Suprapubic skin (tissue), 4 donors: ENCODE results near the gene PPP1R10. TPM values are rescaled to one million over a fixed set of nuclear protein-coding genes. Genes with fewer than 3 reads are reported as not detected.

Source experiments
- DNase-seq, 2 donors: peaks; one replicate each; pipeline ENCODE4 v3.0.0-alpha.2; 2019; ENCODE audit warnings: low spot score in 2 of 2
- H3K27ac ChIP-seq: fragments of 200-600 bp; sonication (generic); one replicate; pipeline ENCODE4 v1.5.1; 2019
- H3K27me3 ChIP-seq: fragments of 200-600 bp; sonication (generic); one replicate; pipeline ENCODE4 v1.5.1; 2019
- H3K36me3 ChIP-seq: fragments of 200-600 bp; sonication (generic); one replicate; pipeline ENCODE4 v1.5.1; 2019
- H3K4me1 ChIP-seq: fragments of 200-600 bp; sonication (generic); one replicate; pipeline ENCODE4 v1.5.1; 2019
- H3K4me3 ChIP-seq: fragments of 200-600 bp; sonication (generic); one replicate; pipeline ENCODE4 v1.5.1; 2019; ENCODE audit warnings: mild to moderate bottlenecking
- H3K9me3 ChIP-seq: fragments of 200-600 bp; sonication (generic); one replicate; pipeline ENCODE4 v1.5.1; 2019
- EP300 ChIP-seq: sonication (generic); formaldehyde crosslinking; IDR thresholded peaks from one replicate; pipeline ENCODE4 v1.6.1; 2017; ENCODE audit warnings: antibody characterized with exemption
- POLR2A ChIP-seq, 2 donors: fragments of 450-650 bp; IDR thresholded peaks; one replicate each; pipeline ENCODE4 v1.6.1; 2017; ENCODE audit warnings: antibody characterized with exemption in 2 of 2, mild to moderate bottlenecking in 2 of 2, moderate library complexity in 2 of 2
- POLR2AphosphoS5 ChIP-seq, 3 donors: sonication (generic); formaldehyde crosslinking; IDR thresholded peaks; one replicate each; pipeline ENCODE4 v1.6.1; 2017; ENCODE audit warnings: antibody characterized with exemption in 3 of 3
- WGBS: methylation state at CpG from one replicate; pipeline ENCODE4 v1.1.5; 2018; 5-methylcytosine and 5-hydroxymethylcytosine counted together
- total RNA-seq, 4 donors: library from RNA; depleted of rRNA; stranded (reverse); fragments of >200 nt; gene quantifications; one replicate each; pipeline ENCODE4 v1.1.0, GENCODE V29; 2016
- TF ChIP-seq, protein P1 (sequence below), 2 donors: fragments of 200-600 bp in 1 of 2; fragments of 450-650 bp in 1 of 2; sonication (generic) in 1 of 2; IDR thresholded peaks; one replicate each; pipeline ENCODE4 v1.5.1; 2016 to 2019; ENCODE audit warnings: antibody characterized with exemption in 2 of 2, mild to moderate bottlenecking in 1 of 2, moderate library complexity in 1 of 2

PPP1R10 gene
- total RNA-seq, 4 donors from 2014 or later = 27.2 to 68.2 (median 46.7) TPM

DNA sequence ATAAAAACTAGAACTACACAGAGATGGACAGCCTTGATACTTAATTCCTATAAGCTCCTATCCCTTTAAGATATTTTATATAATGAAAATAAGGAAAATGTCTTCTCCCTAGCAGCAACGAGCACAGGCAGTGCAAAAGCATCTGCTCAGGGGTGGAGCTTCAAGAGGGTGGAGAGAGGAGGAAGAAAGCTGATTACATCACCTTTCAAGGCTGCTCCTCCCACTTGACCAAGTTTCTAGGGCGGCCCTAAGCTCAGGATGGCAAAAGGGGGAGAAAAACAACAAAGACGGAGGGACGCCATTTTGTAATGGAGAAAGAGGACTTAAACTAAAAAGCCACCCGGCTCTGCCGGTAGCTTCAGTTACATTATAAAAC, 2.2 kb downstream of the PPP1R10 start:
- H3K27me3 ChIP-seq = no peaks in the 10 kb centered on the region
- DNase-seq = peak; percentile 90 to 91
- 0% methylated on average over 6 of the region's 6 CpGs for WGBS
- H3K27ac ChIP-seq = peak overlapping the region; percentile 98
- peaks cover 60% of the 10 kb centered on the region for H3K4me1 ChIP-seq
- H3K4me3 ChIP-seq = peak overlapping the region; percentile 90
- H3K36me3 ChIP-seq = peaks cover 14% of the 10 kb centered on the region
- no peaks in the 10 kb centered on the region for H3K9me3 ChIP-seq
- TF ChIP-seq, protein P1, sequence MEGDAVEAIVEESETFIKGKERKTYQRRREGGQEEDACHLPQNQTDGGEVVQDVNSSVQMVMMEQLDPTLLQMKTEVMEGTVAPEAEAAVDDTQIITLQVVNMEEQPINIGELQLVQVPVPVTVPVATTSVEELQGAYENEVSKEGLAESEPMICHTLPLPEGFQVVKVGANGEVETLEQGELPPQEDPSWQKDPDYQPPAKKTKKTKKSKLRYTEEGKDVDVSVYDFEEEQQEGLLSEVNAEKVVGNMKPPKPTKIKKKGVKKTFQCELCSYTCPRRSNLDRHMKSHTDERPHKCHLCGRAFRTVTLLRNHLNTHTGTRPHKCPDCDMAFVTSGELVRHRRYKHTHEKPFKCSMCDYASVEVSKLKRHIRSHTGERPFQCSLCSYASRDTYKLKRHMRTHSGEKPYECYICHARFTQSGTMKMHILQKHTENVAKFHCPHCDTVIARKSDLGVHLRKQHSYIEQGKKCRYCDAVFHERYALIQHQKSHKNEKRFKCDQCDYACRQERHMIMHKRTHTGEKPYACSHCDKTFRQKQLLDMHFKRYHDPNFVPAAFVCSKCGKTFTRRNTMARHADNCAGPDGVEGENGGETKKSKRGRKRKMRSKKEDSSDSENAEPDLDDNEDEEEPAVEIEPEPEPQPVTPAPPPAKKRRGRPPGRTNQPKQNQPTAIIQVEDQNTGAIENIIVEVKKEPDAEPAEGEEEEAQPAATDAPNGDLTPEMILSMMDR (IDR thresholded peaks at IDR 0.05) = no peak
- TF ChIP-seq POLR2A (IDR thresholded peaks at IDR 0.05) (peak in 1 of 2 donors; percentile 65), EP300 (no peak), POLR2AphosphoS5 (IDR thresholded peaks at IDR 0.05) (peak in 2 of 3 donors; percentile 11 to 53)

DNA sequence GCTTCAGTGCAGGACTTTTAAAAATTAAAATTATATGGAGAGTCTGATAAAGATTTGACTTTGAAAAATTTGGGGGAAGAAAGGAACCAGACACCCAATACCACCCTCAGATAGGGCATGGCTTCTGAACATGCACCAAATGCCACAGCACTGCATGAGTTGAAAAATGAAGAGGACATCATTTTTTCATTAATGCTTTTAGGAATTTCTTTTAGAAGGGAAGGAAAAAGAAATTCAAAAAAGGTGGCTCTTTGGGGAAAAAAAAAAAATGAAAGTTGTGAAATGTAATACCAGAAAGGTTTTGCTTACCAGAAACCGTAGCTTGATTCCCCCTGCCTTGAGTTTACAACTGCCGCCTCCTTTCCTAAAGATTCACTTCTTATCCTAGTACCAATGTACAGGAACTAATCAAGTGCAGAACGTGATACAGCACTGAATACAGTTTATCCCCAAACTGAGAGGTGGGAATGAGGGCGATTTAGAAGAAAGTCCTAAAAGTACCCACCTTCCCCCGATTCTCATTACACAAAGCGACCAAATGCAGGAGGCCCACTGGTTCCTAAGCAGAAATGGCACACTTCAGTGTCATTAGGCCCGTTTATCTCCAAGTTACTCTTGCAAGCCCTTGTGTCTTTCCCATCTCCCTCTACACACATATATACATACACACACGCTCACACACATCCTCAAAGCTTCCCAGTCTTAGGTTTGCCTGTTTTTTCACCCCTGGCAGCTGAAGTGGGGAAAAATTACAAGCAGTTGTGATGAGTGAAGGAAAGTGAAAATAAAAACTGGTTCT, 2.8 kb downstream of the PPP1R10 start:
- Histone ChIP-seq H3K27me3 (no peaks in the 10 kb centered on the region), H3K4me3 (peak overlapping the region; percentile 90), H3K36me3 (peaks cover 11% of the 10 kb centered on the region), H3K4me1 (peaks cover 59% of the 10 kb centered on the region), H3K9me3 (no peaks in the 10 kb centered on the region), H3K27ac (peak overlapping the region; percentile 98)
- 16% methylated on average over 8 of the region's 8 CpGs for WGBS
- TF ChIP-seq POLR2AphosphoS5 (IDR thresholded peaks at IDR 0.05) (no peak), EP300 (no peak), POLR2A (IDR thresholded peaks at IDR 0.05) (no peak)
- TF ChIP-seq, protein P1 (IDR thresholded peaks at IDR 0.05) = no peak
- DNase-seq = no peak

DNA sequence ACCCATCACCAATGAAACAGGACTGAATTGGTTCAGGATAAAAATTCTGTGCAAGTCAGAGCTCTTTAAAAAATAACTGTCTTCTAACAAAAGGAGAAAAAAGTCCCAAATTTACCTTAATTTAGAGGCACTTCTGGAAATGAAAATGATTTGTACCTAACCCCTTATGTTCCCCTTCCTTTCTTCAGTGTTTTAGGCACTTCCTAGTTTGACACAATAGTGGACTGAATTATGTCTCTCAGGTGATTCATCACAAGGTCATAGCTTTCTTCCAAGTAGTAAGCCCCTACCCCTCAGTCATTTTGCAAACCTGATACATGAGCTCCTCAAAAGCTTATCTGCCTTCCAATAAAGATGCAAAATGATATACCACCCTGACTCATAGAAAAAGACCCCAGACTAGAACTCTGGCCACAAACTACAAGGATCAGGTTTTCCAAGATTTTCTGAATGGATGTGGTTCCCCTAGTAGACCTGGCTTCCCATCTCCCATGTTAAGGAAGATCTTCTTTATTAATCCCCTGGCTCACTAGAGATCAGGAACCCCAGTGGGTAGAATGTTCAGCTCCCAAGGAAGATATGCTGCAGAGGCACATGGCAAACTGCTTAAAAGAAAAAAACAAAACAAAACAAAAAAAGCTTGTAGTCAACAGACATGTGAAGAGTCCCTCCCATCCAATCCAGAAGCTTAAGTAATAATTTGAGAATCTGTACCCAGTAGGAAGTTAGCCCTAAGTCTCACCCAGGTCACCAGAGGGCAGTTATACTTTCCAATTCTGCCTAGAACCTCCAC, 3.6 kb downstream of the PPP1R10 start:
- peaks cover 17% of the 10 kb centered on the region for H3K36me3 ChIP-seq
- no peaks in the 10 kb centered on the region for H3K27me3 ChIP-seq
- H3K27ac ChIP-seq = peak overlapping the region; percentile 98
- no peak for DNase-seq
- peaks cover 51% of the 10 kb centered on the region for H3K4me1 ChIP-seq
- no peaks in the 10 kb centered on the region for H3K9me3 ChIP-seq
- TF ChIP-seq POLR2AphosphoS5 (IDR thresholded peaks at IDR 0.05) (no peak), POLR2A (IDR thresholded peaks at IDR 0.05) (no peak), EP300 (no peak)
- TF ChIP-seq, protein P1 (IDR thresholded peaks at IDR 0.05) = no peak
- H3K4me3 ChIP-seq = peak overlapping the region; percentile 90

- Histone ChIP-seq H3K4me3 (no peak overlapping the region), H3K36me3 (peaks cover 24% of the 10 kb centered on the region), H3K27ac (peak overlapping the region; percentile 16), H3K27me3 (no peaks in the 10 kb centered on the region), H3K4me1 (peaks cover 47% of the 10 kb centered on the region), H3K9me3 (no peaks in the 10 kb centered on the region)
- TF ChIP-seq POLR2AphosphoS5 (IDR thresholded peaks at IDR 0.05) = no peak
- TF ChIP-seq POLR2A (IDR thresholded peaks at IDR 0.05) = no peak
- no peak for TF ChIP-seq EP300
- TF ChIP-seq, protein P1 (IDR thresholded peaks at IDR 0.05) = no peak
- WGBS = 34% methylated on average over 6 of the region's 6 CpGs
- no peak for DNase-seq
These were observed 4.3 kb downstream of the PPP1R10 start for GRCh38 chr6:30612687-30613248.

- TF ChIP-seq, protein P1 (IDR thresholded peaks at IDR 0.05) = no peak
- no peak for TF ChIP-seq POLR2AphosphoS5 (IDR thresholded peaks at IDR 0.05)
- Histone ChIP-seq H3K27me3 (no peaks in the 10 kb centered on the region), H3K27ac (no peak overlapping the region), H3K4me1 (peaks cover 47% of the 10 kb centered on the region), H3K9me3 (no peaks in the 10 kb centered on the region), H3K36me3 (peaks cover 30% of the 10 kb centered on the region), H3K4me3 (no peak overlapping the region)
- 58% methylated on average over 1 of the region's 1 CpG for WGBS
- no peak for DNase-seq
These were observed 4.8 kb downstream of the PPP1R10 start for GRCh38 chr6:30612213-30612612.
